Psoas muscle (tissue), 8 donors: Measurements from ENCODE around the gene ALDH1A3. TPM values are rescaled to one million over a fixed set of nuclear protein-coding genes. Genes with fewer than 3 reads are reported as not detected.

Source experiments
- ATAC-seq, 4 donors: fragments of 200-7000 bp; cut with Tn5 transposase; one replicate each; pipeline ENCODE4 v1.9.1; 2020; ENCODE audit warnings: moderate library complexity in 3 of 4, mild to moderate bottlenecking in 2 of 4
- DNase-seq, 2 donors: peaks; one replicate each; pipeline ENCODE4 v3.0.0-alpha.2; 2020
- H3K27ac ChIP-seq: fragments of 200-600 bp; one replicate; pipeline ENCODE4 v1.8.0; 2022
- H3K27me3 ChIP-seq, 3 donors: fragments of 200-600 bp in 1 of 3; one replicate each; pipeline versions ENCODE4 v1.6.1 to v1.8.0; 2013 to 2022; ENCODE audit warnings: low read length in 2 of 3, mild to moderate bottlenecking in 2 of 3, moderate library complexity in 1 of 3; ENCODE audit not compliant: insufficient read depth in 3 of 3
- H3K36me3 ChIP-seq, 2 donors: fragments of 200-600 bp in 1 of 2; one replicate each; pipeline versions ENCODE4 v1.6.1 to v1.8.0; 2013 to 2022; ENCODE audit warnings: low read depth in 1 of 2, mild to moderate bottlenecking in 1 of 2, moderate library complexity in 1 of 2; ENCODE audit not compliant: insufficient read depth in 1 of 2
- H3K4me1 ChIP-seq: fragments of 200-600 bp; one replicate; pipeline ENCODE4 v1.8.0; 2022
- H3K4me3 ChIP-seq: fragments of 200-600 bp; one replicate; pipeline ENCODE4 v1.8.0; 2022; ENCODE audit warnings: mild to moderate bottlenecking
- H3K9me3 ChIP-seq: fragments of 200-600 bp; one replicate; pipeline ENCODE4 v1.8.0; 2022
- CTCF ChIP-seq: fragments of 200-600 bp; IDR thresholded peaks from one replicate; pipeline ENCODE4 v1.8.0; 2022; ENCODE audit warnings: antibody characterized with exemption
- WGBS, 3 donors: extraction: QIAGEN DNeasy Blood & Tissue Kit; methylation state at CpG; one replicate each; pipeline versions ENCODE4 v1.1.6 to v1.1.7; 2013; 5-methylcytosine and 5-hydroxymethylcytosine counted together
- intact Hi-C, 2 donors: fragments of 100-400 bp; cut with DNase I; formaldehyde crosslinking; loops; one replicate each; pipeline versions ENCODE4 v1.11.0 to v1.14.2; 2022
- long read RNA-seq, 2 donors: library from polyadenylated mRNA; unstranded; transcript quantifications; one replicate each; pipeline ENCODE4 v2.0.0, GENCODE V29; 2021
- polyA plus RNA-seq, 3 donors: library from polyadenylated mRNA; stranded (reverse); fragments of 200-250 nt; gene quantifications; one replicate each; pipeline ENCODE4 v1.2.3, GENCODE V29; 2013
- total RNA-seq, 4 donors: library from RNA; stranded (reverse); fragmentation: NEBNext Ultra II Directional in 2 of 4; extraction: Animal tissue kit (Norgen Biotek cat#: 25700) in 2 of 4; gene quantifications; one replicate each; pipeline versions ENCODE4 v1.2.1 to v1.2.4, GENCODE V29; 2021 to 2023
- donor health status: healthy with polysubstance abuse.
- donor health status: DM: no; HTN: no; CAD: no; lungs with moderate emphysema.
- donor health status: Bipolar disorder and iron deficiency.
- donor health status: healthy.
- donor health status: DM: yes; HTN: yes; CAD: no.
- donor health status: DM: no; HTN: no; CAD: no.
- donor health status: DM: no; HTN: no; CAD: no.
- donor health status: DM: yes; HTN: yes; CAD: no.

The ALDH1A3 gene
- total RNA-seq (10 to 100 TPM in 3 of 4 donors, 1 to 10 TPM in 1; 8.5 to 51.6 (median 23.1) TPM), polyA plus RNA-seq (10 to 100 TPM in 1 of 3 donors, 1 to 10 TPM in 2; 7.3 to 11.9 (median 8.0) TPM)
- long read RNA-seq, donor 1, transcript ALDH1A3-201 (13 exons, 3,924 nt): major isoform, 74 of 82 reads
- long read RNA-seq, donor 1, partial matches to known transcripts: 6 of 82 reads
- long read RNA-seq, donor 1, other reads (novel, unspliced or antisense): 2 of 82 reads
- long read RNA-seq, donor 2, transcript ALDH1A3-201 (13 exons, 3,924 nt): major isoform, 51 of 76 reads
- long read RNA-seq, donor 2, transcript ALDH1A3-202 (10 exons, 3,104 nt): minor isoform, 5 of 76 reads
- long read RNA-seq, donor 2, partial matches to known transcripts: 15 of 76 reads
- long read RNA-seq, donor 2, other reads (novel, unspliced or antisense): 5 of 76 reads

- DNase-seq (peak; percentile 73 to 83), ATAC-seq (peak; percentile 67 to 88 (median 80))
- Histone ChIP-seq H3K4me3 (peak within 1 kb of the TSS; percentile 76), H3K27me3 (peaks cover 0 to 21% (median 2%) of the 10 kb centered on the region in 3 donors), H3K36me3 (no peaks in the 10 kb centered on the region), H3K9me3 (no peaks in the 10 kb centered on the region), H3K4me1 (no peaks in the 10 kb centered on the region), H3K27ac (peak within 1 kb of the TSS; percentile 66)
- WGBS, 3 donors: 1 to 2% (median 1%) methylated on average over 17 to 92 of the region's 93 CpGs
- no peak for TF ChIP-seq CTCF
- intact Hi-C loops: no loop called here
Measured at GRCh38 chr15:100879464-100880138, at the start of gene ALDH1A3. TSS of gene ALDH1A3 (plus strand) at chr15:100879831. CDS start at chr15:100879908, 77 bp downstream.

GRCh38 chr15:100831467-100831866 is 48.2 kb upstream of the ALDH1A3 start:
- no peak overlapping the region for H3K4me3 ChIP-seq
- DNase-seq (no peak), ATAC-seq (no peak)
- no peak overlapping the region for H3K27ac ChIP-seq
- WGBS, 3 donors: 55 to 57% (median 56%) methylated on average over 5 of the region's 5 CpGs
- intact Hi-C loops: no loop called here
- H3K27me3 ChIP-seq: peaks cover 0 to 2% (median 0%) of the 10 kb centered on the region in 3 donors
- no peak for TF ChIP-seq CTCF
- H3K36me3 ChIP-seq: no peaks in the 10 kb centered on the region
- no peaks in the 10 kb centered on the region for H3K9me3 ChIP-seq
- no peaks in the 10 kb centered on the region for H3K4me1 ChIP-seq

- no peak for DNase-seq
- Histone ChIP-seq H3K27me3 (peaks cover 0 to 2% (median 0%) of the 10 kb centered on the region in 3 donors), H3K4me3 (no peak overlapping the region), H3K4me1 (no peaks in the 10 kb centered on the region), H3K27ac (no peak overlapping the region), H3K36me3 (no peaks in the 10 kb centered on the region), H3K9me3 (no peaks in the 10 kb centered on the region)
- no peak for ATAC-seq
- TF ChIP-seq CTCF: no peak
- intact Hi-C loops: no loop called here
- WGBS, 3 donors: 87 to 95% (median 93%) methylated on average over 9 of the region's 9 CpGs
Measured at GRCh38 chr15:100832149-100832942, 47.3 kb upstream of the ALDH1A3 start.

GRCh38 chr15:100833417-100834389 is 45.9 kb upstream of the ALDH1A3 start:
- TF ChIP-seq CTCF: no peak
- Histone ChIP-seq H3K9me3 (no peaks in the 10 kb centered on the region), H3K4me1 (no peaks in the 10 kb centered on the region), H3K4me3 (no peak overlapping the region), H3K36me3 (no peaks in the 10 kb centered on the region), H3K27me3 (peaks cover 0 to 2% (median 0%) of the 10 kb centered on the region in 3 donors), H3K27ac (no peak overlapping the region)
- 77 to 80% (median 78%) methylated on average over 11 of the region's 11 CpGs for WGBS, 3 donors
- ATAC-seq: no peak
- DNase-seq: no peak
- intact Hi-C loops: no loop called here
